HG03469 (cell line): ENCODE data around the gene NKX6-2.
"Not testable (repeated sequence)": the region's sequence is repeated elsewhere in the genome, so short reads cannot be mapped to it uniquely, and the experiment has no call there.

Experiments
- ATAC-seq: cut with Tn5 transposase; IDR thresholded peaks from one replicate; pipeline ENCODE4 v1.9.1; 2021; ENCODE audit warnings: mild to moderate bottlenecking, moderate library complexity, moderate number of reproducible peaks; ENCODE audit not compliant: unreplicated experiment

Gene NKX6-2

DNA sequence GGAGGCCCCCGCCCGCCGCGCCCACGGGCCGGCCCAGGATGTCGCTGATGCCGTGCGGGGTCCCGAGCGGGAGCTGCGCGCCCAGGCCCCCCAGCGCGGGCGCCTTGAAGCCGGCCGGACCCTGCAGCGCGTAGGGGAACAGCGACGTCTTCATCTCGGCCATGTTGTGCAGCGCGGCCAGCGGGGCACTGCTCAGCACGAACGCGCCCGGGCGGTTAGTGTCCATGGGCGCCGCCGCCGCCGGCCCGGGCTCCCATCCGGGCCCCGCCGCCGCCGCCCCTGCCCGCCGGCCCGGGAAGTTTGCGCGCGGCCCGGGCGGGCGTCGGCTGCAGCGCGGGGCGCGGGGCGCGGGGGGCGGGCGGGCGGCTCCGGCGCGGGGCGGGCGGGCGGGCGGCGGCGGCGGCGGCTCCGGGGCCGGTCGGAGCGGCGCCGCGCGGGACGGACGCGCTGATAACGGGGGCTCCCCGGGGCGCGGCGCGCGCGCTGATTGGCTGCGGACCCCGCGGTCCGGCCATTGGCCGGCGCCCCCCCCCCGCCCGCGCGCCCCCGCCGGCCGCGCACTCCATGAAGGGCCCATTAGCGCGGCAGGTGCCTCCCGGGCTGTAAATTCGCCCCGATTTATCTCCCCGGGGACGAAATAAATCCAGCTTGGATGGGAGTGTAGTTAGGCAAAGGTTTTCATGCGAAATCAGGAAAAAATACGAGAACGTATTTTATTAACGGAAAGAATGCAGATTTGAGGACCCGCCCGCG is at the start of gene NKX6-2:
Gene NKX6-2, minus strand, starts transcription at position 425 of the 753 bp plus-strand sequence. Its CDS starts 199 bp downstream, at position 226.
- no peak for ATAC-seq

DNA sequence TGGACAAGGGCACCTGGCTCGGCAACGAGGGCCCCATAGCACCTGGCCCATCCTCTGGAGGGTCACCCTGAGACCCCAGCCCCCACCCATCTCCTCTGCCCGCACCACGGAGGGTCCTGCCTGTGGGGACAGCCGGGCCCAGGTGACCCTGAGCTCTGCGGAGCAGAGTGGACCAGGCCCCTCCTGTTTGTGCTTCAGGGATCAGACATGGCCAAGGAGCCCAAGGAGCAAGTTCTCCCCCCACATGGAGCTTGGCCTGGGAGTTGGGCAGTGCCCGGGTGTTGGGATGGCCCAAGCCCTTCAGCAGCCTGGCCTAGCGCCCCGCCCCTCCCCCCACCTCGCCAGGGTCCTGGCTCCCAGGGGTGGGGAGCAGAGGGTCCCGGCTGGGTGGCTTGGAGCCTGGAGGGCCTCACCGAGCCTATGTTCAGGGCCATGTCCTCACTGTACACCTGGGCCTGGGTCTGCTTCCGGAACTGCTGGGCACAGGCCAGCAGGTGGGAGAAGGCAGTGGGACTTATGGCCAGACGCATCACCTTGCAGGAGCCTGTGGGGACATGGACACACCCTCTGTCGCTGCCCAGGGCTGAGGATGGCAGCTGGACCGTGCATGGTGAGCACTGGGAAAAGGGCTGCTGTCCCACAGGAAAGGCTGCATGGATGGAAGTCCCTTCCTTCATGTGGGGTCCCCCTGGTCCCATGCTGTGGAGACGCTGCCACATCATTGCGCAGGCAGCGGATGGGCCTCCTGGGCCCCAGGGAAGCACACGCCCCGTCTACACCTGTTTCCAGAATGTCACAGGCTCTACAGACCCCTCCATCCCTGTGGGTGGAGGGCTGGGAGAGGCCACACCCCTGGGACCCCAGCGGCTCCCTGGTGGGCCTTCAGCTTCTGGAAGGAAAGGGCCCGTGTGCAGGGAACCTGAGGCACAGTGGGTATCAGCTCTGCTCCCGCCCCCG is 49.2 kb upstream of the NKX6-2 start:
- no peak for ATAC-seq

DNA sequence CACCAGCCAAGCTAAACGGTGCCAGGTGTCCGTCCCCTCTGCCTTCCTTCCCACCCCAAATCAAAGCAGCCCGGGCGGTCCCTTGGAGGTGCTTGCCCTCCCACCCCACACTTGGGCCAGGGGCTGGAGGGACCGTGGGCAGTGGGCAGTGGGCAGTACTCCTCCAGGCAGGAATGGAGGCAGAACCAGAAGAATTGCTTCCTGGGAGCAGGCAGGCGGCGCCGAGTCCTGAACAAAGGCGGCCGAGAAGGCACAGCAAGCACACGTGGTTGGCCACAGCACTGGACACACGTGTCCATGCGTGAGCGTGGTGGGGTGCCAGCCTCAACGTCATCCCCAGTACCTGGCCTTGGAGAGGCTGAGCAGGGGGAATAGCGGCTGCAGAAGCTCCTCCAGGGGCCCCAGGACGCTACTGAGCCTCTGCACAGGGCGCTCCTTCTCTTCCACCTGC is 48.4 kb upstream of the NKX6-2 start:
- ATAC-seq = no peak

DNA sequence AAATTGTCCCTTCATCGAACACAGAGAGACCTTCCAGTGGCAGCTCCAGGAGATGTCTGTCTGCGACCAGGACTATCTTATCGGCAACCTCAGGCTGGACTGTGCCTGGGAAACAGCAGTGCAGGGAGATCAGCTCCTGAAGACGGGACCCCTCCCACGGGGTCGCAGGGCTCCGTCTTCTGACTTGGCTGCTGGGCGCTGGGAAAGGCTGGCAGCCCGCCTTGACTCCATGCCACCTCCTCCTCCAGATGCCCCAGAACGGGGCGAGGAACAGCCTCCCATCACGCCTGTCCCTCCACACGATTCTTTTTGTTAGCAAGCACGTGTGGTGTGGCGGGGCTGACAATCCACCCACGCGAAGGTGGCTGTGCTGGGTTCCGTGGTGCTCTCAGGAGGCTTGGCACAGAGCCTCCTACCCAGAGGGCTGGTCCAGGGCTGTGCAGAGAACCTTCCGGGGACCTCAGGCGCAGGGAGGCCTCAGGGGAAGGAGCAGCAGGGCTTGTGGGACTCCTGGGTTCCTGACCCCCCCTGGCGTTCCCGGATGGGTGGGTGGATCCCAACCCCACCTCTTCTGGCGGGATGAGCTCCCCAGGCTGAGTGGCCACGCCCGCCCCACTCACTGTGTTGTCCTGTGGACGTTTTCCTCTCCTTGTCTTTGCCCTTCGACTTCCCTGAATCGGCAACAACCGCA is 47.6 kb upstream of the NKX6-2 start:
- ATAC-seq = no peak

DNA sequence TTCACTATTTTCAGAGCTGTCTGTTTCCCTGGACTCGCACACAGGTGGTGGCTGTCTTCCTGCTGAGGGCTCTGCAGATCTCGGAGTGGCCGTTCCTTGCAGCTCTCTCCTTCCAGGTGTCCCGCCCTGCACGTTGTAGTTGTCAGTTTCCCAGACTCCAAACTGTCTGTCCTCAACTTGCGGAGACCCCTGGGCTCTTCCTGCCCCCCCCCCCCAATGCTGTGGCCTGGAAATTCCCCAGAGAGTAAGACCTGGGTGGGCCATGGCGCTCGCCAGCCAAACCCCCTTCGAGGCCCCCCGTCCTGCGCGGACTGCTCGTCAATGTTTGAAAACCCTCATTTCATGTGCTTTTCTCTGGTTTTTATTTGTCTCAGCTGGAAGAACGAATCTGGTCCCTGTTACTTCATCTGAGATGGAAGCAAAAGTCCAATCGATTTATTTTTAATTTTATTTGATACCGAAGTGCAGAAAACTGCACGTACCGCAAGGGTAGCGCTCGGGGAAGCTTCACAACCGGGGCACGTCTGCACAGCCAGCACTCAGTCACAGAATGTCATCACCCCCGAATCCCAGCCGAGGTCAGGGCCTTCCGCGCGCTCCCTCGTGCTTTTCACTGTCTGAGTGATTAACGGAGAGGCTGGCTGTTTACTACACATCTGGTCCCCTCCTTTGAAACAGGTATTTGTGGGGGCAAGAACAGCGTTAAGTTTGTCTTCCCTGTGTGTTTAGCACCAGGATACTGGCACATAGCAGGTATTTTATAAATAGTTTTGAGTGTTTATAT is 46.4 kb upstream of the NKX6-2 start:
- no peak for ATAC-seq

DNA sequence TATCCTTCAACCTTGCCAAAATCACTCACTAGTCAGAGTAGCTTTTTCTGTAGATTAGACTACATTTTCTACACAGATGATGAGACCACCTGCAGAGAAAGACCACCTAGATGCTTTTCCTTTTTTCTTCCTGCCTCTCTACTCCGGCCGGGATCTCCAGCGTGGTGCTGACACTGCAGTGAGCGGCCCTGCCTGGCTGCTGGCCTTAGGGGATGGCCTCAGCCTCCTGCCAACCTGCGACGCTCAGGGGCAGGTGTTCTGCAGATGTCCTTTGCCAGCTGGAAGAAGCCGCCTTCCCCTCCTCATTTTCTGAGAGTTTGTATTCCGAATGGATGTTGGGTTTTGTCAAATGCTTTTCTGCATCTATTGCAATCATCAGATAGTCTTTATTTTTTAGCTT is 43.5 kb upstream of the NKX6-2 start:
- no peak for ATAC-seq

DNA sequence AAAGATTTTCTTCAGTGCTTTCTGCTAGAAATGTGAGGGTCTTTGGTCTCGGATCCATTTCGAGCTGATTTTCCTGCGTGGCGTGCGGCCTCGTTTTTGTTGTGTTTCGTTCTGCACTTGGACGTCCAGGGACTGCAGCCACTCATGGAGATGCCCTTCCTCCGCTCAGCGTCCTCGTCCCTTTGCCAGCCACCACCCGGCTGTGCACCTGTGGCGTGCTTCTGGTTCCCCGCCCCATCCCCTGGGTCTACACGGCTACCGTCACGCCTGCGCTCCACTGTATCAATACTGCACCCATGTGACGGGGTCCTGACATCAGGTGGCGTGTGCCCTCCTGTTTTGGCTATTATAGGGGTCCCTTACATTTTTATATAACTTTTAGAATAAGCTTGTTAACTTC is 42.7 kb upstream of the NKX6-2 start:
- no peak for ATAC-seq

DNA sequence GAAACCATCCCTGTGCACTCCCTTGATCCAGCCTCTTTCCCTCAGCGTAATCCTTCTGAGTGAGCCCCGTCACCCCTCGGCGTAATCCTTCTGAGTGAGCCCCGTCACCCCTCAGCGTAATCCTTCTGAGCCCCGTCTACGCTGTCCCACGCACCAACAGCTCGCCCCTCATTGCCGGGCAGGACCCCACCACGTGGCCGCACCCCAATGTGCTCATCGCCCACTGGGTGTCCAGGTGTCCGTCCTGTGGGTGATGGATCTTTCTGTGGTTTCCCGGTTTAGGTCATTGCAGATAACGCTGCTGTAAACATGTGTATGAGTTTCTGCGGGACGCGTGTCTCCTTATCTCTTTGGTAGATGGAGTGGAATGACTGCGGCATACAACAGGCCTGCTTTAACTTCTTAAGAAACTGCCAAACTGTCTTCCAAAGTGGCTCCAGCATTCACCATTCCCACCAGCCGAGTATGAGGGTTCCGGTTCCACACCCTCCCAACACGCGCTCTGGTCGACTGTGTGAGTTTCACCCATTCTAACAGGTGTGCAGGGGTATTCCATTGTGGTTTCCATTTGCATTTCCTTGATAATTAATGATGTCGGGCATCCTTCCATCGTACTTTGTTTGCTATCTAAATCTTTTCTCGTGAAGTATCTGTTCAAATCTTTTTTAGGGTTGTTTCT is 42.1 kb upstream of the NKX6-2 start:
- ATAC-seq = no peak

DNA sequence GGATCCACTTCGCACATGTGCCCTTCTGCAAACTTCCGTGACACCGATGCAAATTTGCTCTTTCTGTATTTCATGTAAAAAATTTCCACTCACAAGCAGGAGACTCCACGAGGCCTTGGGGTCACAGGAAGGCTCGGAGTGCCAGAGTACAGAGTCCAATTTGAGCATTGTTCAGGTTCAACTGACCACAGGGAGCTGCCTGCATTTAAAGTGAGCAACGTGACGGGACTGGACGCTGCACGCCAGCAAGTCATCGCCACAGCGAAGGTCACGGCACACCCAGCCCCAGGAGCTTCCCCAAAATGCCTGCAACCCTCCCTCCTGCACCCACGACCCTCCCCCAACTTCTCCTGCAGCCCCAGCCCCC is 41.5 kb upstream of the NKX6-2 start:
- no peak for ATAC-seq

DNA sequence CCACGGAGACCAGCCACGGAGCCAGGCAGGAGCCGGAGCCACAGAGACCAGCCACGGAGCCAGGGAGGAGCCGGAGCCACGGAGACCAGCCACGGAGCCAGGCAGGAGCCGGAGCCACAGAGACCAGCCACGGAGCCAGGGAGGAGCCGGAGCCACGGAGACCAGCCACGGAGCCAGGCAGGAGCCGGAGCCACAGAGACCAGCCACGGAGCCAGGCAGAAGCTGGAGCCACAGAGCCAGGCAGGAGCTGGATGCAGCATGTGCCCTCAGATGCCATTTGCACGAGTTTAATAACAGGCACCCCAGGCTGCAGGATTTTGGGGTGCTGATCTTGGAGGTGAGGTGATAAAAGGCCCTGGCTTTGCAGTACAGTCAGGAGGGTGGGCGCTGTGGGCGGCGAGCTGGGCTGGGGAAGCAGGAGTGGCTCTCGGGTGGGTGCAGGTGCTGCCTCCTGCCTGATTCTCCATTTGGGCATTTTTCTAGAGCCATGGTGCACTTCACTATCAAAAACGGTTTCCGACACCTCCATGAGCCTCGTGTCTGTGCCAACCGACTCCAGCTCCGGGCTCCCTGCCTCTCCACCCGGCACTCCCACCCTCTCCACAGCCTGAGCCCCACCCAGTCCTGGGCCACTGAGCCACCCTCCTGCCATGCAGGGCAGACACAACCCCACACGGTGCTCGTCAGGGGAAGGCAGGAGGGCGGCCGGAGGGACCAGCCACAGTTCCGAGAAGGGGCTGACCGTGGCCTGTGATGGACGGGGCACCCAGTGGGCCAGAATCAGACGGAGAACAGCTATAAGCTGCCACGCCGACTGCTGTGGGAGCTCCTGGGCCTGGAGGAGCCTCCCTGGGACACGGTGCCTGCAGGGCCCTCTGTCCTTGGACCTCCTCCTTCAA is 40.8 kb upstream of the NKX6-2 start:
- ATAC-seq = no peak

DNA sequence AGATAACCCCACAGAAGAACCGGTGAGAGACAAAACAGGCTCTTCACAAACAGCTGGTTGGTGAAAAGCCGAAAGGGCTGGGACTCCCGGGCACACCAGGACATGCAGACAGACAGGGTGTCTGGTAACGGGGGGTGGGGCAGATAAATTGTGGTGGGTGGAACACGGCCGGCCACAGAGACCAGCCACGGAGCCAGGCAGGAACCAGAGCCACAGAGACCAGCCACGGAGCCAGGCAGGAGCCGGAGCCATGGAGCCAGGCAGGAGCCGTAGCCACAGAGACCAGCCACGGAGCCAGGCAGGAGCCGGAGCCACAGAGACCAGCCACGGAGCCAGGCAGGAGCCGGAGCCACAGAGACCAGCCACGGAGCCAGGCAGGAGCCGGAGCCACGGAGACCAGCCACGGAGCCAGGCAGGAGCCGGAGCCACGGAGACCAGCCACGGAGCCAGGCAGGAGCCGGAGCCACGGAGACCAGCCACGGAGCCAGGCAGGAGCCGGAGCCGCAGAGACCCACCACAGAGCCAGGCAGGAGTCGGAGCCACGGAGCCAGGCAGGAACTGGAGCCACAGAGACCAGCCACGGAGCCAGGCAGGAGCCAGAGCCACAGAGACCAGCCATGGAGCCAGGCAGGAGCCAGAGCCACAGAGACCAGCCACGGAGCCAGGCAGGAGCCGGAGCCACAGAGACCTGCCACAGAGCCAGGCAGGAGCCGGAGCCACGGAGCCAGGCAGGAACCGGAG is 40.0 kb upstream of the NKX6-2 start:
- ATAC-seq = not testable (repeated sequence)

DNA sequence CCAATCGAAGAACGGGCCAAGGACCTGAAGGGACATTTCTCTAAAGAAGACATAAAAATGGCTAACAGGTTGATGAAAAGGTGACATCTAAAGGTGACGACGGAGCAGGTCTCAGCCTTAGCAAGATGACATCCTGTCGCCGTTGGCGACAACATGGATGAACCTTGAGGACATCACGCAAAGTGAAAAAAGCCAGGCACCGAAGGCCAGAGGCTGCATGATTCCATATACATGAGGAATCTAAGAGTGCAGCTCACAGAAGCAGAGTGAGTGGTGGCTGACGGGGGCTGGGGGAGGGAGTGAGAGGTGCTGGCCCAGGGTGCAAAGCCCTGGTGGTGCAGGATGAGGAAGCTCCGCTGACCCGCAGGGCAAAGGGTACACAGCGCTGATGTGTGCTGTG is 34.1 kb upstream of the NKX6-2 start:
- no peak for ATAC-seq

DNA sequence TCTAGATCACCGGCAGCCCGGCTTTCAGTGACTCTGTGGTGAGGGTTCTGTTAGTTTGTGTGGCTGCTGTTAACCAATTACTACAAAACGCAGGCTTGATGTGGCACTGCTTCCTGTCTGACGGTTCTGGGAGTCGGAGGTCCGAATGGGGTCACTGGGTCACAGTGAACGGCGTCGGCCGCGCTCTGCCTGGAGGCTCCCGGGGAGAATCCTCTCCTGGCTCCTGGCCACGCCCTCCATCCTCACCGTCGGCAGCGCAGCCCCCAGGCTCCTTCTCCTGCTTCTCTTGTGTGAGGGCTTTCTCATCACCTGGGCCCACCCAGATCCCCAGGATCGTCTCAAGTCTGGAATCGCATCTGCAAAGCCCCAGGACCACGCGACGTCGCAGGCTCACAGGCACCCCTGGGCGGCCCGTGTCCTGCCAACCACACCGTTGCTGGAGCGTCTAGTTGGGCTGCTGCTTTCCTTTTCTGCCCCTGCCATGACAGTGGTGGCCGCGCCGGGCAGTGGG is 31.8 kb upstream of the NKX6-2 start:
- no peak for ATAC-seq

DNA sequence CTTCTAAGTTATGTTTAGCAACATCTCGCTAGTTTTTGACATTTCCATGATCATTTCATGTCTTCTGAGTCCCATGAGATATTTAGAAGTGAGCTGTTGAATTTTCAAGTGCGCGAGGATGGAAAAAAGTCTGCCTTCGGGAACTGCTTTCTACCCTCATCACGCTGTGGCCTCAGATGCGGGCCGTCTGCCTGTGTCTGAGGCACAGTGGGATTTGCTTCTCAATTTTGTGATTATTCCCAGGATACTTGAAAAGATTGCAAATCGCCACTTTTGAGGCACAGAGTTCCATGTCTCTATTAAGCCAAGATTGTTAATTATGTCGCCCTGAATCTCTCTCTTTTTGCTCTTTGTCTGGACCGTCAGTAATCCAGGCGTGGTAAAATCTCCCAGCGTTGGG is 30.8 kb upstream of the NKX6-2 start:
- ATAC-seq = no peak

DNA sequence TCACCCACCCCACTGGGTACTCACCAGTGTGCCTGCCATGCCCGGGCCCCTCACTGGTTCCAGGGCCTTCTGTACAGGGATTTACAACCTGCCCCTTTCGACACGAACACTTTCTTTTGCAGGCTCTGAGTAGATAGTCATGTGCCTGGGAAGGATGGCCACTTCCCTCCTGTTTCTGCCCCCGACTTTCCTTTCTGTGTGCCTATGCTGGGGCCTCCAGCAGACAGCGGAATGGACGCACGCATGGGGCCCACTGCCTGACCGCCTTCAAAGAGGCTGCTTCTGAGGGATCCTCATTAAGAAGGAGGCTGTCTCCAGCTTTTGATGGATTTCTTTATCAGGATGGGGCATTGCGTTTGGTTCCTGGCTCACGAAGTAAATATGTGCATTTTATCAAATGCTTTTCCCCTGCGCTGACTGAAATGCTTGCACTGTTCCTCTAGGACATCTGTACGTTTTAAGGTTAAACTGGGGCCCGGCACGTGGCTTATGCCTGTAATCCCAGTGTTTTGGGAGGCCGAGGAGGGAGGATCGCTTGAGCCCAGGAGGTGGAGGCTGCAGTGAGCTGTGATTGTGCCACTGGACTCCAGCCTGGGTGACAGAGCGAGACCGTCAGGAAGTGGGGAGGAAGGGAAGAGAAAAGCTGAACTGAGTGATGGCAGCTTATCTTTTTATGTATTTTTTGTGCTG is 29.4 kb upstream of the NKX6-2 start:
- no peak for ATAC-seq

DNA sequence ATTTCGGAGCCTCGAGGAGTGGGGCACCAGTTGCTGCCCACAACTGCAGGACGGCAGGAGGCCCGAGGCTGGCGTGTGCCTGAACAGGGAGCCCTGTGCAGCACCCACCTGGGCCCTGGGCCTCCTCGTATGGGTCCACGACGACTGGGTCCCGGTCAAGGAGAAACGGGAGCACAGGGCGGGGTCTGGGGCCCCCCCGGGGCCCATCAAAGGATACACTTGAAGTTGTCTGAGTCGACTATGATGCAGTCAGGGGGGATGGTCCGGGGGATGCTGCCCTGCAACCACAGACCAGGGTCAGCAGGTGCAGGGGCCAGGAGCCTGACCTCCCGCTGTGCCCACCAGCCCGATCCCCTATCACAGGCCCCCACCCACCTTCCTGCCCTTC is 28.5 kb upstream of the NKX6-2 start:
- ATAC-seq = no peak
